WTC11 (cell line): ENCODE results near the gene PKIB. TPM values are rescaled to one million over a fixed set of nuclear protein-coding genes. Genes with fewer than 3 reads are reported as not detected.

Experiments
- ATAC-seq: fragments of 200-7000 bp; cut with Tn5 transposase; 2 replicates; pipeline ENCODE4 v1.10.0; 2021; ENCODE audit warnings: mild to moderate bottlenecking, moderate library complexity
- CTCF ChIA-PET: fragments of 300-600 bp; sonication (Branson Sonifier 250); formaldehyde crosslinking; loops from one replicate; lab custom pipeline; 2021; ENCODE audit warnings: antibody characterized with exemption; lab: Charles Lee
- POLR2A ChIA-PET: fragments of 350-600 bp; sonication (Branson Sonifier 250); formaldehyde crosslinking; loops from one replicate; lab custom pipeline; 2021; ENCODE audit warnings: antibody characterized with exemption; lab: Charles Lee
- DNase-seq: peaks from one replicate; pipeline ENCODE4 v3.0.0; 2021; ENCODE audit warnings: low spot score
- H3K27ac Mint-ChIP-seq: 2 replicates; pipeline ENCODE4 v1.8.0; 2021; ENCODE audit warnings: mixed read lengths
- H3K27me3 Mint-ChIP-seq: 2 replicates; pipeline ENCODE4 v1.8.0; 2021; ENCODE audit warnings: low read depth, mild to moderate bottlenecking, moderate library complexity, mixed read lengths
- H3K36me3 Mint-ChIP-seq: 2 replicates; pipeline ENCODE4 v1.8.0; 2021; ENCODE audit warnings: mixed read lengths
- H3K4me1 Mint-ChIP-seq: 2 replicates; pipeline ENCODE4 v1.8.0; 2022; ENCODE audit warnings: mixed read lengths
- H3K4me3 Mint-ChIP-seq: 2 replicates; pipeline ENCODE4 v1.8.0; 2021; ENCODE audit warnings: mild to moderate bottlenecking, moderate library complexity, mixed read lengths
- H3K9me3 Mint-ChIP-seq: 2 replicates; pipeline ENCODE4 v1.8.0; 2021; ENCODE audit warnings: mixed read lengths
- ATF2 ChIP-seq: sonication (generic); formaldehyde crosslinking; IDR thresholded peaks from 2 replicates; pipeline ENCODE4 v1.8.1; 2022; ENCODE audit warnings: low read depth, missing genetic modification reagents, borderline replicate concordance
- ATF3 ChIP-seq: sonication (generic); formaldehyde crosslinking; conservative IDR thresholded peaks from 2 replicates; pipeline ENCODE4 v1.8.1; 2022; ENCODE audit warnings: mild to moderate bottlenecking, missing genetic modification reagents
- CREB1 ChIP-seq: sonication (generic); formaldehyde crosslinking; IDR thresholded peaks from 2 replicates; pipeline ENCODE4 v1.8.0; 2023; ENCODE audit warnings: mild to moderate bottlenecking, missing genetic modification reagents
- CREM ChIP-seq: sonication (generic); formaldehyde crosslinking; IDR thresholded peaks from 2 replicates; pipeline ENCODE4 v1.8.1; 2022; ENCODE audit warnings: mild to moderate bottlenecking, missing genetic modification reagents, moderate library complexity
- CTCF ChIP-seq: fragments of 200-600 bp; IDR thresholded peaks from 2 replicates; pipeline ENCODE4 v1.8.0; 2022; ENCODE audit warnings: antibody characterized with exemption
- E2F1 ChIP-seq: sonication (generic); formaldehyde crosslinking; IDR thresholded peaks from 2 replicates; pipeline ENCODE4 v1.8.0; 2022; ENCODE audit warnings: mild to moderate bottlenecking, missing genetic modification reagents
- FOXK1 ChIP-seq: sonication (generic); formaldehyde crosslinking; IDR thresholded peaks from 2 replicates; pipeline ENCODE4 v1.8.0; 2022; ENCODE audit warnings: mild to moderate bottlenecking, moderate library complexity, missing genetic modification reagents
- FOXP4 ChIP-seq: sonication (generic); formaldehyde crosslinking; IDR thresholded peaks from 2 replicates; pipeline ENCODE4 v1.8.0; 2022; ENCODE audit warnings: mild to moderate bottlenecking, missing genetic modification reagents
- GABPB1 ChIP-seq: sonication (generic); formaldehyde crosslinking; IDR thresholded peaks from 2 replicates; pipeline ENCODE4 v1.8.1; 2023; ENCODE audit warnings: mild to moderate bottlenecking, missing genetic modification reagents
- GTF2I ChIP-seq: fragments of 250-450 bp; sonication (Bioruptor Pico); conservative IDR thresholded peaks from 2 replicates; pipeline ENCODE4 v1.4.0; 2021; ENCODE audit warnings: mild to moderate bottlenecking
- IRF1 ChIP-seq: sonication (generic); formaldehyde crosslinking; IDR thresholded peaks from 2 replicates; pipeline ENCODE4 v1.8.0; 2023; ENCODE audit warnings: missing genetic modification reagents
- KAT7 ChIP-seq: sonication (generic); formaldehyde crosslinking; IDR thresholded peaks from 2 replicates; pipeline ENCODE4 v1.8.1; 2023; ENCODE audit warnings: missing genetic modification reagents, mild to moderate bottlenecking, borderline replicate concordance
- MLX ChIP-seq: sonication (generic); formaldehyde crosslinking; IDR thresholded peaks from 2 replicates; pipeline ENCODE4 v1.8.1; 2023; ENCODE audit warnings: mild to moderate bottlenecking, missing genetic modification reagents, moderate library complexity
- NFATC4 ChIP-seq: fragments of 250-450 bp; sonication (Bioruptor Pico); IDR thresholded peaks from 2 replicates; pipeline ENCODE4 v1.9.0; 2021; ENCODE audit warnings: mild to moderate bottlenecking
- OVOL2 ChIP-seq: fragments of 250-450 bp; sonication (Bioruptor Pico); IDR thresholded peaks from 2 replicates; pipeline ENCODE4 v1.9.0; 2021; ENCODE audit warnings: mild to moderate bottlenecking, borderline replicate concordance
- PREB ChIP-seq: sonication (generic); formaldehyde crosslinking; IDR thresholded peaks from 2 replicates; pipeline ENCODE4 v1.8.1; 2022; ENCODE audit warnings: mild to moderate bottlenecking, missing genetic modification reagents, moderate library complexity, borderline replicate concordance
- SMAD4 ChIP-seq: sonication (generic); formaldehyde crosslinking; IDR thresholded peaks from 2 replicates; pipeline ENCODE4 v1.8.0; 2022; ENCODE audit warnings: mild to moderate bottlenecking, missing genetic modification reagents
- TEAD1 ChIP-seq: sonication (generic); formaldehyde crosslinking; IDR thresholded peaks from 2 replicates; pipeline ENCODE4 v1.8.0; 2022; ENCODE audit warnings: mild to moderate bottlenecking, missing genetic modification reagents
- TP53 ChIP-seq: sonication (generic); formaldehyde crosslinking; IDR thresholded peaks from 2 replicates; pipeline ENCODE4 v1.8.1; 2023; ENCODE audit warnings: mild to moderate bottlenecking, missing genetic modification reagents
- ZNF219 ChIP-seq: sonication (generic); formaldehyde crosslinking; IDR thresholded peaks from 2 replicates; pipeline ENCODE4 v1.8.0; 2023; ENCODE audit warnings: missing genetic modification reagents, mild to moderate bottlenecking, borderline replicate concordance
- ZNF263 ChIP-seq: sonication (generic); formaldehyde crosslinking; IDR thresholded peaks from 2 replicates; pipeline ENCODE4 v1.8.1; 2022; ENCODE audit warnings: low read depth, mild to moderate bottlenecking, moderate library complexity, missing genetic modification reagents
- ZNF317 ChIP-seq: sonication (generic); formaldehyde crosslinking; IDR thresholded peaks from 2 replicates; pipeline ENCODE4 v1.8.1; 2023; ENCODE audit warnings: low read depth, mild to moderate bottlenecking, moderate library complexity, missing genetic modification reagents, borderline replicate concordance
- ZNF423 ChIP-seq: fragments of 250-450 bp; sonication (Bioruptor Pico); IDR thresholded peaks from 2 replicates; pipeline ENCODE4 v2.1.2; 2022; ENCODE audit warnings: mild to moderate bottlenecking, moderate library complexity
- ZNF512 ChIP-seq: sonication (generic); formaldehyde crosslinking; IDR thresholded peaks from 2 replicates; pipeline ENCODE4 v1.8.1; 2022; ENCODE audit warnings: missing genetic modification reagents, borderline replicate concordance
- ZNF671 ChIP-seq: fragments of 250-450 bp; sonication (Bioruptor Pico); IDR thresholded peaks from 2 replicates; pipeline ENCODE4 v1.8.0; 2021; ENCODE audit warnings: mild to moderate bottlenecking
- total RNA-seq: library from RNA; stranded (reverse); gene quantifications from 3 replicates; pipeline ENCODE4 v1.2.3, GENCODE V29; 2021

The PKIB gene
- total RNA-seq, 1 experiment from 2014 or later, result 26.4 TPM

GRCh38 chr6:122753688-122754056, 143.5 kb downstream of the PKIB start:
- no peak for TF ChIP-seq ZNF219
- no peak for TF ChIP-seq GABPB1 (CRISPR knock-in tag)
- TF ChIP-seq ZNF423, result no peak
- TF ChIP-seq ZNF263 (CRISPR knock-in tag), result no peak
- TF ChIP-seq FOXP4 (CRISPR knock-in tag), result no peak
- no peak for TF ChIP-seq SMAD4 (CRISPR knock-in tag)
- no peak for TF ChIP-seq IRF1 (CRISPR knock-in tag)
- TF ChIP-seq FOXK1, result no peak
- TF ChIP-seq E2F1 (CRISPR knock-in tag), result no peak
- TF ChIP-seq CREM (CRISPR knock-in tag), result no peak
- TF ChIP-seq TP53 (CRISPR knock-in tag), result no peak
- no peak for TF ChIP-seq PREB (CRISPR knock-in tag)
- no peak for TF ChIP-seq CREB1 (CRISPR knock-in tag)
- TF ChIP-seq ATF2 (CRISPR knock-in tag), result no peak
- no peak for TF ChIP-seq GTF2I (CRISPR knock-in tag)
- no peak for TF ChIP-seq NFATC4
- TF ChIP-seq OVOL2 (CRISPR knock-in tag), result no peak
- TF ChIP-seq ZNF671 (CRISPR knock-in tag), result no peak
- no peak for TF ChIP-seq TEAD1 (CRISPR knock-in tag)
- TF ChIP-seq, all 79 proteins: peak for 0
- ATAC-seq, result no peak
- Mint-ChIP-seq H3K27ac (no peak overlapping the region), H3K9me3 (peaks cover 20% of the 10 kb centered on the region), H3K36me3 (peaks cover 14% of the 10 kb centered on the region), H3K4me1 (peaks cover 41% of the 10 kb centered on the region), H3K27me3 (peaks cover 92% of the 10 kb centered on the region), H3K4me3 (no peak overlapping the region)
- CTCF ChIA-PET, result interaction anchor here (0.7 to 1.6 kb wide), 4 partner anchors 9 to 223 kb away, joined by 3 to 4 read pairs (median 4); no protein-coding TSS in a partner anchor
- no peak for DNase-seq
- POLR2A ChIA-PET, result no interaction called here

- CTCF ChIA-PET, result interaction anchor here (0.7 to 1.0 kb wide), 3 partner anchors 8 to 223 kb away, joined by 3 to 4 read pairs (median 4); no protein-coding TSS in a partner anchor
- no peak for ATAC-seq
- POLR2A ChIA-PET, result no interaction called here
- Mint-ChIP-seq H3K4me1 (peaks cover 41% of the 10 kb centered on the region), H3K27me3 (peaks cover 93% of the 10 kb centered on the region), H3K27ac (no peak overlapping the region), H3K36me3 (peaks cover 9% of the 10 kb centered on the region), H3K9me3 (peaks cover 14% of the 10 kb centered on the region), H3K4me3 (no peak overlapping the region)
- DNase-seq, result no peak
- TF ChIP-seq CTCF (no peak), ZNF671 (CRISPR knock-in tag) (no peak), TEAD1 (CRISPR knock-in tag) (no peak), ATF3 (CRISPR knock-in tag) (no peak), ZNF317 (no peak), MLX (CRISPR knock-in tag) (no peak), ZNF219 (no peak), ZNF512 (CRISPR knock-in tag) (no peak), KAT7 (CRISPR knock-in tag) (no peak)
Measured at GRCh38 chr6:122754191-122754731, 144.1 kb downstream of the PKIB start.
